22Rv1 (cell line): ENCODE measurements around the gene CRLF2.

Experiments
- CTCF ChIP-seq: fragments of 450-650 bp; IDR thresholded peaks from 2 replicates; pipeline ENCODE4 v1.5.1; 2017; ENCODE audit warnings: mild to moderate bottlenecking
- ZFX ChIP-seq: fragments of 450-650 bp; IDR thresholded peaks from 2 replicates; pipeline ENCODE4 v1.6.1; 2017; ENCODE audit warnings: antibody characterized with exemption, borderline replicate concordance

GRCh38 chrX:1164322-1165288 lies 47.8 kb downstream of the CRLF2 start:
- no peak for TF ChIP-seq CTCF
- TF ChIP-seq ZFX = no peak
